ENCODE measurements around the gene GTF2IRD1.

- no peak for TF ChIP-seq CTCF (IDR thresholded peaks at IDR 0.05)
- no peak for TF ChIP-seq POLR2A (IDR thresholded peaks at IDR 0.05)
These were observed 57.6 kb downstream of the GTF2IRD1 start for GRCh38 chr7:74511345-74511744.

Data from Peyer's patch (tissue), 4 donors.